GM13976 (cell line): ENCODE results near the gene USP2.

Experiments
- DNase-seq: peaks from one replicate; pipeline ENCODE4 v3.0.0; 2012; ENCODE audit warnings: low spot score
- in situ Hi-C: fragments of 300-500 bp; cut with MboI; formaldehyde crosslinking; loops from one replicate; pipeline ENCODE4 v1.12.0; 2022; ENCODE audit warnings: low sequenced_read_pairs, mixed read lengths, inconsistent platforms; ENCODE audit not compliant: unreplicated experiment
- TF ChIP-seq, protein P1 (sequence below): IDR thresholded peaks from 2 replicates; pipeline ENCODE4 v1.5.1; 2012; ENCODE audit warnings: borderline replicate concordance, mild to moderate bottlenecking; ENCODE audit not compliant: insufficient read depth; ENCODE audit errors: extremely low read depth, missing control alignments, control extremely low read depth

USP2 gene

DNA sequence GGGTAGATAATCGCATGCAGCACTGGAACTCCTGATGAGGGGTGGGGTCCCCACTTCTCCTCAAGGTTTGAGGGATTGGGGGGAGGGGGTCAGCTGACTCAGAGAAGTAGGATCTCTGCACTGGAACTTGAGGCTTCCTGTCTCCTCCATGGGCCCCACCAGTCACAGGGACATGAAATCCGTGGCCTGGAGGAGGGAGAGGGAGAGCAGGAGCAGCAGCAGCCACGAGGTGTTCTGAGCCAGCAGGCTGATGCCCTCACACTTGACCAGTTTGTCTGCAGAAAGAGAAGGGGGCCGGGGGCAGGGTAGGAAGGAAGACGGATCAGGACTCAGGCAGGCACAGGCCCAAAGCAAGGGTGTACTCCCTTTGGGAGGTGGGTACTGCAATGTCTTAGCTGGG, 37.8 kb upstream of the USP2 start:
- no peak for DNase-seq
- in situ Hi-C loops: no loop called here
- TF ChIP-seq, protein P1, sequence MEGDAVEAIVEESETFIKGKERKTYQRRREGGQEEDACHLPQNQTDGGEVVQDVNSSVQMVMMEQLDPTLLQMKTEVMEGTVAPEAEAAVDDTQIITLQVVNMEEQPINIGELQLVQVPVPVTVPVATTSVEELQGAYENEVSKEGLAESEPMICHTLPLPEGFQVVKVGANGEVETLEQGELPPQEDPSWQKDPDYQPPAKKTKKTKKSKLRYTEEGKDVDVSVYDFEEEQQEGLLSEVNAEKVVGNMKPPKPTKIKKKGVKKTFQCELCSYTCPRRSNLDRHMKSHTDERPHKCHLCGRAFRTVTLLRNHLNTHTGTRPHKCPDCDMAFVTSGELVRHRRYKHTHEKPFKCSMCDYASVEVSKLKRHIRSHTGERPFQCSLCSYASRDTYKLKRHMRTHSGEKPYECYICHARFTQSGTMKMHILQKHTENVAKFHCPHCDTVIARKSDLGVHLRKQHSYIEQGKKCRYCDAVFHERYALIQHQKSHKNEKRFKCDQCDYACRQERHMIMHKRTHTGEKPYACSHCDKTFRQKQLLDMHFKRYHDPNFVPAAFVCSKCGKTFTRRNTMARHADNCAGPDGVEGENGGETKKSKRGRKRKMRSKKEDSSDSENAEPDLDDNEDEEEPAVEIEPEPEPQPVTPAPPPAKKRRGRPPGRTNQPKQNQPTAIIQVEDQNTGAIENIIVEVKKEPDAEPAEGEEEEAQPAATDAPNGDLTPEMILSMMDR: no peak

DNA sequence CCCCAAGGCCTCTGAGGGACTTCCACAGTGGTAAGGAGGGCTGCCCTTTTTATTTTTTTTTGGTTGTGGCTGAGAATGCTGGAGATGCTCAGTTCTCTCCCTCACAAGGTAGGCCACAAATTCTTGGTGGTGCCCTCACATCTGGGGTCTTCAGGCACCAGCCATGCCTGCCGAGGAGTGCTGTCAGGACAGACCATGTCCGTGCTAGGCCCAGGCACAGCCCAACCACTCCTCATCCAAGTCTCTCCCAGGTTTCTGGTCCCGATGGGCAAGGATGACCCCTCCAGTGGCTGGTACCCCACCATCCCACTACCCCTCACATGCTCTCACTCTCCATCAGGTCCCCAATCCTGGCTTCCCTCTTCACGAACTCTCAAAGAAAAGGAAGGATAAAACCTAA, 37.3 kb upstream of the USP2 start:
- no peak for DNase-seq
- in situ Hi-C loops: no loop called here
- TF ChIP-seq, protein P1: no peak

DNA sequence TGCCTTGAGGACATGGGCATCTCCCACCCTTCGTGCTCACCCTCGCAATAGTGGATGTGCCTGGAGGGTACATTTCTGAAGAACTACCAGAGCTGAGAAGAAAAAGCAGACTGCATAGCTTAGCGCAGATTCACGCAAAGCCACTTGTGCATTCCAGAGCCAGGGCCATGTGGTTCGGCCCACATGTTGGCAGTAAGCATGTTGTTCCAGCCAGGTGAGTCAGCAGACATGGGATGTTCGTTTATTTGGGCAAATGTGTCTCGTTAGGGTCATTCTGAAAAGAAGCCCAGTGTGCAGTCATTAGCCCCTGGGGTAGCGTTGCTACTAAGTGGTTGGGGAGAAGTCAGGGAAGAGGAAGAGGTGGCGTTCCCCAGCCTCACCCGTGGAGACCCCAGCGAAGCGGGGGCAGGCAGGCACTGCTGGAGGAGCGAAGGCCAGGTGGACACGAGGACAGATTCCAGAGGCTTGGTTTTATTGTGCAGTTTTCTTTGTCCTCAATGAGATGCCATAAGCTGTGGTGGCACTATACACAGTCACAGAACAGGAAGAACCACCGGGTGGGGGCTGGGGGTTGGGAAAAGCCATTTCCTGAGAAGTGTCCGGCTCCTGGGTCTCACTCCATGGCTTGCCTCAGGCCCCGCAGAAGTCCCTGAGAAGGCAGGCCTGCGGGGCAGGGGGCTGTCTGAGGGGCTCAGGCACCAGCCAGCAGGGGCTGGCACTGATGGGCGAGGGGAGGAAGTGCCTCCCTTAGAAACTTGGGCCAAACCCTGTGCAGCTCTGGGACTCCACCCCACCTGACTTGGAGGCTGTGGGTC, 36.4 kb upstream of the USP2 start:
- no peak for DNase-seq
- in situ Hi-C loops: no loop called here

DNA sequence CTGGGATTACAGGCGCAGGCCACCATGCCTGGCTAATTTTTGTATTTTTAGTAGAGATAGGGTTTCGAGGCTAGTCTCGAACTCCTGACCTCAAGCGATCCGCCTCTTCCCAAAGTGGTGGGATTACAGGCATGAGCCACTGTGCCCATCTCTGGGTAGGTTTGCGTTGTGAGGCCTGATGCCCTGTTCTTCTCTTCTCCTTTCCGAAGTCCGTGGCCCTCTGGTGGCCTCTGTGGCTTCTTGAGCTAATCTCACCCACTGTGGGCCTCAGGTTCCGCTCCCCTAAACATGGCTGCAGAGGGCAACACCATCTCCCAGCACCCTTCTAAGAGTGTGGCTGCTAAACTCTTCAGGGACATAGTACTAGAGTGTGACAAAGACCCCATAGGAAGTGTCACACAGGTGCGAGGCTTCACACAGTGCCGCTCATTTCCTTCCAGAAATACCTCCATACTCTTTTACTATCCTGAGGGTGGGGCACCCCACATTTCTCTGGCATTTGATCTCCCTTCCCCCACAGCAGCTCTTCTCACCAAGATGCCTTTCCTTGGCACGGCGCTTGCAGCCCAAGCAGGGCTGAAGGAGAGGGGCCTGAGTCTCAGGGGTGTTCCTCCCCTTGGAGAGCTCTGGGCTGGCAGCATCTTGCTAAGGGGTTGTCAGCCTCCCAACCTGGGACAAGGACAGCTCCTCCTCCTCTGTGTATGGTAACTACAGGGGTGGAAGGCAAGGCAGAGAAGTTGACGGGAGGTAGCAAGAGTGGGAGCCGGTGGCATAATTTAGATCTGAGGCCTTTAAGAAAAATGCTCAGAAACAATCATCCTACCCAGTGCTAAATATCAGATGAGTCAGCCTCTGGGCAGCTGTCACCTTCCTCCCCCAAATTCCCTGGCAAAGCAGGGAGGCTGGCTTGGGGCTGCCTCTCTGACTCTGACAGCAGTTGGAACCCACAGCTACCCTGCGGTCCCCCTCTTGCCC, 35.4 kb upstream of the USP2 start:
- in situ Hi-C loops: no loop called here
- TF ChIP-seq, protein P1: no peak
- DNase-seq: no peak

More for the DNA sequence above, 36.4 kb upstream of the USP2 start:
- TF ChIP-seq, protein P1: no peak

DNA sequence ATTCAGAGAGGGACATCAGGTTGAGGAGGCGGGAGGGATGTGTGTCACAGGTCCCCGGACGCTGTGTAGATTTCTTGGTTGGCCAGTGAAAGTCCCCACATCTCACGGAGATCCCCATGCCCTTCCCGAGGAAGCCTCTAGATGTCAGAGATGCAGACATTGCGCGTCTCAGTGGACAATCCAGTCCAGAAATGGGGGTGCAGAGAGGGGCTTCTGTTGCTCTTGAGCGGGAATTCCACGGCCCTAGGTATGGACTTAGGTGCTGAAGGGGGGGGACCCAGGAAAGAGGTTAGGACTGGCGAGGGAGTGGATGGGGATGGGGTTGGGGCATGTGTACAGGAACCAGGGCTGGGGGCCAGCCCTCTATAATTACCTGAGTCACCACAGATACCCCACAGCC, 34.5 kb upstream of the USP2 start:
- DNase-seq: no peak
- in situ Hi-C loops: no loop called here
- TF ChIP-seq, protein P1: no peak

DNA sequence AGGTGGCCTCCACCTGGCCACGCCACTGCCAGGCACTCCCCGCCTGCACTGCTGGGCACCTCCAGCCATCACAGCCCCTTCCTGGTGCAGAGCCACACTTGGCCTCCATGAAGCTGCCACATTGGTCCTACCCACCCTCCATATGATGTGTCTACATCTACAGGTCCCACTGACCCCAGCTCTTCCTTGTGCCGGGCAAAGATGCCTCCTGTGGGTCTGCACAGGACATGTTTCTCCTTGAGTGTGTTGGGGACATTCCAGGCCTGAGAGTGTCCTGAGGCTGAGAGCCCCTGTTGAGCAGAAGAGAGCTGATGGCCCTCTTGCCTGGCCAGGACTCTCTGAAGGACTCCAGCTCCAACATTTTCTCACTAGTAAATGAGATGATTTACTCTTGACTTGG, 34.0 kb upstream of the USP2 start:
- TF ChIP-seq, protein P1: no peak
- in situ Hi-C loops: no loop called here
- no peak for DNase-seq
